Body of pancreas (tissue), 4 donors: ENCODE results near the gene COL9A3.

Source experiments
- CTCF ChIP-seq, 7 experiments: fragments of 450-650 bp in 4 of 7; fragments of 200-600 bp in 3 of 7; sonication (generic) in 3 of 7; IDR thresholded peaks; one replicate each; pipeline ENCODE4 v1.5.1; 2016 to 2019; ENCODE audit warnings: antibody characterized with exemption in 7 of 7
- POLR2A ChIP-seq, 3 donors: fragments of 450-650 bp; IDR thresholded peaks; one replicate each; pipeline ENCODE4 v1.6.1; 2016; ENCODE audit warnings: antibody characterized with exemption in 3 of 3, mild to moderate bottlenecking in 2 of 3

GRCh38 chr20:62838128-62838891, 21.5 kb downstream of the COL9A3 start:
- no peak for TF ChIP-seq CTCF (IDR thresholded peaks at IDR 0.05)
- TF ChIP-seq POLR2A (IDR thresholded peaks at IDR 0.05): no peak
